ENCODE measurements around the gene SLC15A1.

The SLC15A1 gene

GRCh38 chr13:98653463-98653985 is 98.9 kb downstream of the SLC15A1 start:
- H3K4me1 ChIP-seq (ENCODE audit: control insufficient read depth in 1 of 2, insufficient read depth in 2 of 2, low read length in 2 of 2): peaks cover 0 to 3% of the 10 kb centered on the region in 2 experiments
- H3K14ac ChIP-seq (ENCODE audit: low read length): no peak overlapping the region
- H4K8ac ChIP-seq (ENCODE audit: low read depth, low read length): no peak overlapping the region
- no peak overlapping the region for H2BK5ac ChIP-seq (ENCODE audit: low read depth, low read length, poor library complexity)
- H3K79me2 ChIP-seq (ENCODE audit: control insufficient read depth, insufficient read depth, low read length, poor library complexity): no peaks in the 10 kb centered on the region
- H2AFZ ChIP-seq (ENCODE audit: insufficient read depth, low read length, poor library complexity): no peak overlapping the region
- no peak overlapping the region for H3K27ac ChIP-seq (ENCODE audit: low read depth, low read length)
- H3K4ac ChIP-seq (ENCODE audit: low read depth, low read length): no peak overlapping the region
- no peak overlapping the region for H3K18ac ChIP-seq (ENCODE audit: low read length)
- no peak overlapping the region for H3K9ac ChIP-seq (ENCODE audit: low read length)
- no peak overlapping the region for H3K4me2 ChIP-seq (ENCODE audit: low read length)
- H3K27me3 ChIP-seq (ENCODE audit: insufficient read depth, low read length): no peaks in the 10 kb centered on the region
- H4K12ac ChIP-seq (ENCODE audit: low read depth, low read length): no peak overlapping the region
- no peak overlapping the region for H3K23ac ChIP-seq (ENCODE audit: low read length)
- no peak overlapping the region for H2AK5ac ChIP-seq (ENCODE audit: low read length)
- no peak overlapping the region for H3K4me3 ChIP-seq (ENCODE audit: low read depth, low read length)
- WGBS (ENCODE audit: extremely low coverage, insufficient coverage, insufficient read length): no CpG with 5 or more reads among the region's 9 CpGs
- H3K9me3 ChIP-seq (ENCODE audit: insufficient read depth, low read depth, low read length): no peaks in the 10 kb centered on the region
- no peak overlapping the region for H2BK12ac ChIP-seq (ENCODE audit: low read length)
- H2BK120ac ChIP-seq (ENCODE audit: insufficient read depth, low read length, poor library complexity): no peak overlapping the region
- peak; percentile 82 to 94 for DNase-seq
- no peaks in the 10 kb centered on the region for H3K36me3 ChIP-seq (ENCODE audit: control insufficient read depth in 1 of 2, insufficient read depth in 2 of 2, low read length in 2 of 2)
- H3K79me1 ChIP-seq (ENCODE audit: low read length): no peaks in the 10 kb centered on the region
- H4K91ac ChIP-seq (ENCODE audit: low read depth, low read length): no peak overlapping the region

GRCh38 chr13:98652721-98653462 is 99.6 kb downstream of the SLC15A1 start:
- Histone ChIP-seq H3K14ac (ENCODE audit: low read length) (no peak overlapping the region), H3K4ac (ENCODE audit: low read depth, low read length) (no peak overlapping the region), H3K79me2 (ENCODE audit: control insufficient read depth, insufficient read depth, low read length, poor library complexity) (no peaks in the 10 kb centered on the region), H3K18ac (ENCODE audit: low read length) (no peak overlapping the region), H2BK120ac (ENCODE audit: insufficient read depth, low read length, poor library complexity) (no peak overlapping the region), H3K4me1 (ENCODE audit: control insufficient read depth in 1 of 2, insufficient read depth in 2 of 2, low read length in 2 of 2) (peaks cover 0 to 3% of the 10 kb centered on the region in 2 experiments), H3K4me3 (ENCODE audit: low read depth, low read length) (no peak overlapping the region), H3K27ac (ENCODE audit: low read depth, low read length) (no peak overlapping the region), H2BK5ac (ENCODE audit: low read depth, low read length, poor library complexity) (no peak overlapping the region), H4K91ac (ENCODE audit: low read depth, low read length) (no peak overlapping the region), H3K36me3 (ENCODE audit: control insufficient read depth in 1 of 2, insufficient read depth in 2 of 2, low read length in 2 of 2) (no peaks in the 10 kb centered on the region), H3K79me1 (ENCODE audit: low read length) (no peaks in the 10 kb centered on the region), H3K9ac (ENCODE audit: low read length) (no peak overlapping the region), H2AFZ (ENCODE audit: insufficient read depth, low read length, poor library complexity) (no peak overlapping the region), H3K23ac (ENCODE audit: low read length) (no peak overlapping the region), H3K4me2 (ENCODE audit: low read length) (no peak overlapping the region), H4K8ac (ENCODE audit: low read depth, low read length) (no peak overlapping the region), H2AK5ac (ENCODE audit: low read length) (no peak overlapping the region), H2BK12ac (ENCODE audit: low read length) (no peak overlapping the region), H3K9me3 (ENCODE audit: insufficient read depth, low read depth, low read length) (no peaks in the 10 kb centered on the region), H3K27me3 (ENCODE audit: insufficient read depth, low read length) (no peaks in the 10 kb centered on the region), H4K12ac (ENCODE audit: low read depth, low read length) (no peak overlapping the region)
- DNase-seq: no peak
- WGBS (ENCODE audit: extremely low coverage, insufficient coverage, insufficient read length): no CpG with 5 or more reads among the region's 4 CpGs

GRCh38 chr13:98652276-98652675 is 100.2 kb downstream of the SLC15A1 start:
- no peaks in the 10 kb centered on the region for H3K79me1 ChIP-seq (ENCODE audit: low read length)
- H3K4me3 ChIP-seq (ENCODE audit: low read depth, low read length): no peak overlapping the region
- no CpG with 5 or more reads among the region's 2 CpGs for WGBS (ENCODE audit: extremely low coverage, insufficient coverage, insufficient read length)
- no peak overlapping the region for H2AK5ac ChIP-seq (ENCODE audit: low read length)
- peaks cover 0 to 3% of the 10 kb centered on the region in 2 experiments for H3K4me1 ChIP-seq (ENCODE audit: control insufficient read depth in 1 of 2, insufficient read depth in 2 of 2, low read length in 2 of 2)
- H4K91ac ChIP-seq (ENCODE audit: low read depth, low read length): no peak overlapping the region
- H4K8ac ChIP-seq (ENCODE audit: low read depth, low read length): no peak overlapping the region
- no peak overlapping the region for H3K23ac ChIP-seq (ENCODE audit: low read length)
- no peak overlapping the region for H2BK12ac ChIP-seq (ENCODE audit: low read length)
- no peak overlapping the region for H3K27ac ChIP-seq (ENCODE audit: low read depth, low read length)
- no peaks in the 10 kb centered on the region for H3K36me3 ChIP-seq (ENCODE audit: control insufficient read depth in 1 of 2, insufficient read depth in 2 of 2, low read length in 2 of 2)
- no peaks in the 10 kb centered on the region for H3K9me3 ChIP-seq (ENCODE audit: insufficient read depth, low read depth, low read length)
- no peak overlapping the region for H3K4me2 ChIP-seq (ENCODE audit: low read length)
- no peak for DNase-seq
- H3K79me2 ChIP-seq (ENCODE audit: control insufficient read depth, insufficient read depth, low read length, poor library complexity): no peaks in the 10 kb centered on the region
- no peak overlapping the region for H4K12ac ChIP-seq (ENCODE audit: low read depth, low read length)
- no peak overlapping the region for H3K9ac ChIP-seq (ENCODE audit: low read length)
- no peak overlapping the region for H2BK5ac ChIP-seq (ENCODE audit: low read depth, low read length, poor library complexity)
- H2AFZ ChIP-seq (ENCODE audit: insufficient read depth, low read length, poor library complexity): no peak overlapping the region
- no peak overlapping the region for H3K18ac ChIP-seq (ENCODE audit: low read length)
- no peak overlapping the region for H3K14ac ChIP-seq (ENCODE audit: low read length)
- H2BK120ac ChIP-seq (ENCODE audit: insufficient read depth, low read length, poor library complexity): no peak overlapping the region
- no peak overlapping the region for H3K4ac ChIP-seq (ENCODE audit: low read depth, low read length)
- no peaks in the 10 kb centered on the region for H3K27me3 ChIP-seq (ENCODE audit: insufficient read depth, low read length)

GRCh38 chr13:98651744-98652143 is 100.7 kb downstream of the SLC15A1 start:
- no peak overlapping the region for H3K18ac ChIP-seq (ENCODE audit: low read length)
- WGBS (ENCODE audit: extremely low coverage, insufficient coverage, insufficient read length): no CpG with 5 or more reads among the region's 6 CpGs

More at GRCh38 chr13:98651744-98652143, 100.7 kb downstream of the SLC15A1 start:
- Histone ChIP-seq H4K12ac (ENCODE audit: low read depth, low read length) (no peak overlapping the region), H3K9ac (ENCODE audit: low read length) (no peak overlapping the region), H3K14ac (ENCODE audit: low read length) (no peak overlapping the region), H2BK120ac (ENCODE audit: insufficient read depth, low read length, poor library complexity) (no peak overlapping the region), H3K4me3 (ENCODE audit: low read depth, low read length) (no peak overlapping the region), H2AFZ (ENCODE audit: insufficient read depth, low read length, poor library complexity) (no peak overlapping the region), H4K8ac (ENCODE audit: low read depth, low read length) (no peak overlapping the region), H3K36me3 (ENCODE audit: control insufficient read depth in 1 of 2, insufficient read depth in 2 of 2, low read length in 2 of 2) (no peaks in the 10 kb centered on the region), H2BK12ac (ENCODE audit: low read length) (no peak overlapping the region), H4K91ac (ENCODE audit: low read depth, low read length) (no peak overlapping the region), H3K9me3 (ENCODE audit: insufficient read depth, low read depth, low read length) (no peaks in the 10 kb centered on the region), H2BK5ac (ENCODE audit: low read depth, low read length, poor library complexity) (no peak overlapping the region), H3K4me1 (ENCODE audit: control insufficient read depth in 1 of 2, insufficient read depth in 2 of 2, low read length in 2 of 2) (peaks cover 0 to 3% of the 10 kb centered on the region in 2 experiments), H3K79me1 (ENCODE audit: low read length) (no peaks in the 10 kb centered on the region), H3K79me2 (ENCODE audit: control insufficient read depth, insufficient read depth, low read length, poor library complexity) (no peaks in the 10 kb centered on the region), H3K23ac (ENCODE audit: low read length) (no peak overlapping the region), H3K27ac (ENCODE audit: low read depth, low read length) (no peak overlapping the region), H2AK5ac (ENCODE audit: low read length) (no peak overlapping the region), H3K27me3 (ENCODE audit: insufficient read depth, low read length) (no peaks in the 10 kb centered on the region), H3K4ac (ENCODE audit: low read depth, low read length) (no peak overlapping the region), H3K4me2 (ENCODE audit: low read length) (no peak overlapping the region)
- no peak for DNase-seq

Data from trophoblast cell (in vitro differentiated cells and primary cell).